ENCODE measurements around the gene TMCC3.

GRCh38 chr12:94620621-94621020 is 29.7 kb downstream of the TMCC3 start:
- no peak for TF ChIP-seq CTCF (IDR thresholded peaks at IDR 0.05; ENCODE audit: insufficient read depth, low read depth, low read length)
- TF ChIP-seq EZH2 (IDR thresholded peaks at IDR 0.05; ENCODE audit: insufficient read depth, low read length), result no peak

Data from astrocyte (in vitro differentiated cells and primary cell).